ENCODE data around the gene PARK7.

DNA sequence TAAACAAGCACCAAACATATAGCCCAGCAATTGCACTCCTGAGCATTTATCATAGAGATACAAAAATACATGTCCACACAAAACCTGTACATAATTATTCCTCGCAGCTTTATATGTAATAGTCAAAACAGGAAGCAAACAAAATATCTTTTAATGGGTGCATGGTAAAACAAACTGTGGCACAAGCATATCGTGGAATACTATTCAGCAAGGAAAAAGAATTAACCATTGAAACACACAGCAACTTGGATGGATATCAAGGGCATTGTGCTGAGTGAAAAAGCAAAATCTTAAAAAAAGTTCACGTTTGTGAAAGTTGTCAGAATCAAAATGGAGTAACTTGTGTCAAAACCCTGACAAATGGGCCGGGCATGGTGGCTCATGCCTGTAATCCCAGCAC, 33.3 kb upstream of the PARK7 start:
- TF ChIP-seq POLR2AphosphoS5 (IDR thresholded peaks at IDR 0.05; ENCODE audit: low read depth, low read length) (no peak), SIN3A (IDR thresholded peaks at IDR 0.05; ENCODE audit: borderline replicate concordance, insufficient read depth, low read length) (no peak)

Data from PFSK-1 (cell line).